ENCODE measurements around the gene SLC25A33.
A peak's percentile ranks its signal among the peaks of the same experiment; 100 is the strongest.
"Not testable (repeated sequence)": the region's sequence is repeated elsewhere in the genome, so short reads cannot be mapped to it uniquely, and the experiment has no call there.

The SLC25A33 gene

DNA sequence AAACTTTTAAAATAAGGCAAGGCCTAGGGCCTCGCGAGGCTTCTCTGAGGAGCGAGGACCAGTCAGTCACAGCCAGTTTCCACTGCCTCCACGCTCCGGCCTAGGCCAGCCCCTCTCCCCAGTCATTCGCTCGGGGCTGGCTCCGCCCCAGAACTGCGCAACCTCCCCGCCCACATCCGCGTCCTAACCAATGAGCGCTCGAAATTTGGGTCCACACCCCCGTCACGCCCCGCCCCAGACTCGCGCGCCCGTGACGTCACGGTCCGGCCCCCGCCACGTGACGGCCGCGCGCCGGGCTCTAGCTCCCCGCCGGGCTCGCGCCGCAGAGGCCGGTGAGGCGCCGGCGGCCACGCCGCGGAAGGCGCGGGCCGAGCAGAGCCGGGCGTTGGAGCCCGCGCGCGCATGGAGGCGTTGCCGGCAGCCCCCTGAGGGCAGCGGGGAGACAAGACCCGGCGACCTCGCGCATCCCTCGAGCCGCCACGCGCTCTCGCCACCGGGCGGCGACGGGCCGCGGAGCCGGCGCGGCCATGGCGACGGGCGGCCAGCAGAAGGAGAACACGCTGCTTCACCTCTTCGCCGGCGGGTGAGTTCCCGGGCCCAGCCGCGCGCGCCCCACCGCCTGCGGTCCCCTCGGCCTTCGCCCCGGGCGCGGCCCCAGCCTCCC lies at the start of gene SLC25A33:
SLC25A33 (plus strand) TSS at position 301 of the 664 bp plus-strand sequence; CDS start at position 528, 227 bp downstream.
- DNase-seq: peak; percentile 80

GRCh38 chr1:9490605-9491339 lies 48.5 kb upstream of the SLC25A33 start:
- peak; percentile 46 for DNase-seq

GRCh38 chr1:9493326-9493725 lies 45.9 kb upstream of the SLC25A33 start:
- DNase-seq: no peak

DNA sequence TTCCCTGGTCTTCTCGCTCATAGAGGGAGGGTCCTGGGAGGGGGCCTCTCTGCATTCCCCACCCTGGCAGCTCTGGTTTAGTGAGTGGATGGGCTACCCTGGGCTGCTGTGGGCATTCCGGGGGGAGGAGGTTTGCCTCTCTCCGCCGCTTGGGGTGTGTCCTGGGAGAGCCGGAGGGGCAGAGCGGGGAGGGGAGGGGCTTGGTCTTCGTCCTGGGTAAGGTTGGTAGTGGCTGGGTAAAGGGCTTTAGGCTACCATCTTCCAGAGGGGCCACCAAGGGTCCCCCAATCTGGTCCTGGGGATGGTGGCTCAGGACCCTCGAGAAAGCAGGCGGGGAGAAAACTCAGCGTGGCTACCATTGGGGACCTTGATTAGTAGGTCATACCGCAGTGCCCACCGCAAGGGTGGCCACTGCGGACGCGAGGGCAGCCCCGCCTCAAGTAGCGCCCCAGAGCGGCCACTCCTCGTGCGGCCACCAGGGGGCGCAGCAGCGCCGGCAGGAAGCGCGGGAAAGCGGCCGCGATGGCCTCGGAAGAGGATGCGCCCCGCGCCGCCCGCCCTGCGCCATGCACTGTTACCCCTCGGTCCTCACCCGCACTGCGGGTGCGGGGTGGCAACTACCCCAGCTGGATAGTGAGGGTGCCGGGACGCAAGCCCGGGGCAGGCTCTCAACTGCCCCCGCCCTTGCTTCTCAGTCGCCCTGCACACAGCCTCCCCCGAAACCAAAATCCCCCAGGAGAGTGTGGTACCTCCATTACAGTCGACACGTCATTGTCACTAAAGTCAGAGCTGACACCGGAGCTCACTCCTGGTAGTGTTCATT lies 44.1 kb upstream of the SLC25A33 start:
- peak; percentile 44 for DNase-seq

DNA sequence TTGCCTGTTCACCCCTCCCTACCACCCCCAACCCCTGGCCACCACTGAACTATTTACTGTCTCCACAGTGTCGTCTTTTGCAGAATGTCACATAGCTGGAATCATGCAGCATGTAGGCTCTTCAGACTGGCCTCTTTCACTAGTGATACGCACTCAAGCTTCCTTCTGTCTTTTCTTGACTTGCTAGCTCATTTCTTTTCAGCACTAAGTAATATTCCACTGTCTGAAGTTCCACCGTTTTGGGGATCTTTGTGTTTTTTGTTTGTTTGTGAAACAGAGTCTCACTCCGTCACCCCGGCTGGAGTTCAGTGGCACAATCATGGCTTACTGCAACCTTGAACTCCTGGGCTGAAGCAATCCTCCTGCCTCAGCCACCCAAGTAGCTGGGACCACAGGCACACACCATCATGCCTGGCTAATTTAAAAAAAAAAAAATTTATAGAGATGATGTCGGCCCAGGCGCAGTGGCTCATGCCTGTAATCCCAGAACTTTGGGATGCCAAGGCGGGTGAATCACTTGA lies 43.4 kb upstream of the SLC25A33 start:
- DNase-seq: no peak

GRCh38 chr1:9500756-9501754 lies 38.2 kb upstream of the SLC25A33 start:
- DNase-seq: no peak

DNA sequence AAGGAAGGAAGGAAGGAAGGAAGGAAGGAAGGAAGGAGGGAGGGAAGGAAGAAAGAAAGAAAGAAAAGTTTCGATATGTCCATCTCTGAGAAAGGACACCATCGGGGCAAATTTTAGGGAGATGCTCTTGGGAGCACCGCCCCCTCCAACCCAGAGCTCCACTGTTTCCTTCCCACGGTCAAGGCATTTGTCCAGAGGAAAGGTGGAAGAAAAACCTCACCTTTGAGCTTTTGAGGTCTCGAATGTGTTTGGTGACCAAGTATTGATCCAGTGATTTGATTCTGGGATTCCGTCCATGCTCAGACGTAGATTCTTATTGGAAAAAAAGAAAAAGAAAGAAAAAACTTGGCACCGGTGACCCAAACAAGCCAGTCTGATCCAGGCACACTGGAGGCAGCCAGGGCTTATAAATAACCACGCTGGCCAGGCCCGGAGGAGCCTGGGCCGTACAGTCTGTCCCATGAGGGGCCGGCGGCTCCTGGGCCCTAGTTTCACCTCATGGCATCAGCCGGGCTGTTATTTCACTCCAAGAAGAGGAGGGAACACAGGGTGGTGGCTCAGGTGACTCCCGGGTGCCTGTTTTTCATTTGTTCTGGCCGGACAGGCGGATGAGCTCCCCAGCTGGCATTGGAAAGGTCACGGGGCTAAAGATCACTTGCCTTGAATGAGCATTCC lies 36.1 kb upstream of the SLC25A33 start:
- DNase-seq: no peak

DNA sequence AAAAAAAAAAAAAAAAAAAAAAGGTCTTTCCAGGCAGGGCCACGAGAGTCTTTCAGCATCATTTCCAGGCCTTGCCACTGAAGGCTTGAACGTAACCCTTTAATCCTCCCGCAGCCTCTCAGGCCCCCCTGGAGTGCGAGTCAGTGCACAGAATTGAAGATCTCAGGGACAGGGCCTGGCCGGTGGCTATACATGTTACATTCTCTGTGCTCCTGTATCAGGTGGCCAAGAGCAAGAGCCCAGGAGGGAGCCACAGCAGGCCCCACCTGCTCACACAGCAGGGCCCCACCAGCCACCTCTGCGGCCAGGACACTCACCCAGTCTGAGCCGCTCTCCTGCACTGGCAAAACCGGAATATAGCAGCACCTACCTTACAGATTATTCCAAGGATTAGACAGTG lies 34.1 kb upstream of the SLC25A33 start:
- no peak for DNase-seq

- no peak for DNase-seq
Observed at GRCh38 chr1:9506901-9507300, 32.4 kb upstream of the SLC25A33 start.

DNA sequence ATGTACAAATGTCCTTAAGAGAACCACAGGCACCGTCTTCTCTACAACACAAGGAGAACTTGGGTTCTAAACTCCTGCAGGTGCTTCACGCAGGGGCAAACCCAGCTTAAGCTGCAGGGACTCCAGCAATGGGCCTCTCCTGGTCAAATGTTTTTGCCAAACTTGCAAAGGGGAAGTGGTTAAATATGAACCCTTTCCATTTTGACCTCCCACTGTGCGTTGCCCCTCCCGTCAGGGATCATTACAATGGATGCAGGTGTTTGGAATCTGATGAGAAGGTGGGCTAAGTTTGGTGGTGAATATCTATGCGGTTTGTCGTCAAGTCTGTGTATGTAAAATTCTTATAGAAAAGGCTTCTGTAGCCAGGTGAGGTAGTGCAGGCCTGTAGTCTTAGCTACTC lies 29.1 kb upstream of the SLC25A33 start:
- no peak for DNase-seq

DNA sequence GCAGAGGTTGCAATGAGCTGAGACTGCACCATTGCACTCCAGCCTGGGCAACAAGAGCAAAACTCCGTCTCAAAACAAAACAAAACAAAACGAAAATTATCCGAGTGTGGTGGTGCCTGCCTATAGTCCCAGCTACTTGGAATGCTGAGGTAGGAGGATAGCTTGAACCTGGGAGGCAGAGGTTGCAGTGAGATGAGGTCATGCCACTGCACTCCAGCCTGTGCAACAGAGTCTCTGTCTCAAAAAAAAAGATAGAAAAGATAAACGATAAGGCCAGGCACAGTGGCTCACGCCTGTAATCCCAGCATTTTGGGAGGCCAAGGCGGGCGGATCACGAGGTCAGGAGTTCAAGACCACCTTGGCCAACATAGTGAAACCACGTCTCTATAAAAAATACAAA lies 23.7 kb upstream of the SLC25A33 start:
- not testable (repeated sequence) for DNase-seq

DNA sequence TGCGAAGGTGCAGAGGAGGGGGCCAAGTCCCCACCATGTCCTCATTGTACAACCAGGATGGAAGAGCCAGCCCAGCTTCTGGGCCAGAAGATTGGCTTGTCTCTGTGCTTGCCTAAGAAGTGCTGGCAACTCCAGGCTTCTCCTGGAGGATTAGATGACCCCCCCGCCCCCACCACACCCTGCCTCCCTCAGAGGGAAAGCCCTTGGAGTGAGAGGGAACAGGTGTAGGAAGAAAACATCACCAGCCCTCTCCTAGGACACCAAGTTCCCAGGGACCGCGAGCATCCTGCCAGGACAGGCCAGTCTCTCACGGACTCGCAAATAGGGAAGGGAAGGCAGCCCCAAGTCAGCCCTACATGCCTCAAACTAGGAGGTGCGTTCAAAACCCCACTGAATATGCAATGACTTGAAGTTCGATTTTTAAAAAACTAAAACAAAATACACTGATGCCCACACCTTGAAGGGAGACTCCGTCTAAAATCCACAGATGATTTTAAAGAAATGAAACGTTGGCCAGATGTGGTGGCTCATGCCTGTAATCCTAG lies 20.7 kb upstream of the SLC25A33 start:
- DNase-seq: no peak

GRCh38 chr1:9520411-9520810 lies 18.9 kb upstream of the SLC25A33 start:
- DNase-seq: no peak

DNA sequence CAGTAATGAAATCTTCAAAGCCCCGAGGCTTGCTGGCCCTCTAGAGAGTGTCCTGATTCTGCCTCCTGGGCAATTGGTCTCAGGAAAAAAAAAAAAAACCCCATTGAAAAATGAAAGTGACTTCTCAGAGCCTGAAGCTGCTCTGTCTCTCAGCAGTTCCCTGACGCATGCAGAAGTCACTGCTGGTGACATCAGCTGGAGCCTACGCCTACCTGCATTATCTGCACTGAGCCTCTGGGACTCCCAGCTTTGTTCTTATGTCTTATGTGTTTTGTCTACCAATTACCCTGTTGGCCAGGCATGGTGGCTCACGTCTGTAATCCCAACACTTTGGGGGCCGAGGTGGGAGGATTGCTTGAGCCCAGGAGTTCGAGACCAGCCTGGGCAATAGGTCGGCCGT lies 10.1 kb upstream of the SLC25A33 start:
- no peak for DNase-seq

DNA sequence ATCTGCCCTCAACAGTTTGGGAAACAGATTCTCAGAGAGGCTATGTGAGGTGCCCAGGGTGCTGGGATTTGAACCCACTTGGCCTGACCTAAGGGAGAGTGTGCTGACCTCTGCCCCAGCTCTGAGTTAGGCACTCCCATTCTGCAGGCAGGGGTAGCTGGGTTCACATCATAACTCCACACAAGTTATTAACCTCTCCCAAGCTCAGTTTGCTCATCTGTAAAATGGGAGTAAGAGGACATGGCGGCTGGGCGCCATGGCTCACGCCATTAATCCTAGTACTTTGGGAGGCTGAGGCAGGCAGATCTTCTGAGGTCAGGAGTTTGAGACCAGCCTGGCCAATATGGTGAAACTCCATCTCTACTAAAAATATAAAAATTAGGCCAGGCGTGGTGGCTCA lies 8.9 kb upstream of the SLC25A33 start:
- no peak for DNase-seq

- DNase-seq: no peak
Observed at GRCh38 chr1:9534953-9535352, 4.3 kb upstream of the SLC25A33 start.

DNA sequence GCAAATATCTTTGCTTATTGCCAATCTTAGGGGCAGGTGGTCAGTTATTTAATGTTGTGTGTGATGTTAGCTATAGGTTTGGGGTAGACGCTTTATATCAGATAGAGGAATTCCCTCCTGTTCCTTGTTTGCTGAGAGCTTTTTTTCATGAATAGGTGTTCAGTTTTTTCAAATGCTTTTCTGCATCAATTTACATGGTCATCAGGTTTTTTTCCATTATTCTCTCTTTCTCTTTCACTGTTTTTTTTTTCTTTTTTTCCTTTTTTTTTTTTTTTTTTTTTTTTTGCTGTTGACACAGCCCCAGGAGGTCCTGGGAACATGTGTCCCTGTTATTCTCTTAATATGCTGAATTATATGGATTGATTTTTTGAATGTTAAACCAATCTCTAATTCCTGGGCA lies 3.0 kb upstream of the SLC25A33 start:
- DNase-seq: no peak

- no peak for DNase-seq
Observed at GRCh38 chr1:9537863-9538668, 1.2 kb upstream of the SLC25A33 start.

- DNase-seq: no peak
Observed at GRCh38 chr1:9538669-9539164, 548 bp upstream of the SLC25A33 start.
